Stimulated activated CD4-positive, alpha-beta T cell treated with anti-CD3 and anti-CD28 coated beads, Interleukin-4, amount 100 ng/mL, for 48 hours (primary cell): ENCODE results near the gene GAB1.
A peak's percentile ranks its signal among the peaks of the same experiment; 100 is the strongest.

Source experiments
- DNase-seq, 2 donors: peaks; one replicate each; pipeline ENCODE4 v3.0.0-alpha.2; 2020; ENCODE audit warnings: low read depth in 2 of 2

Gene GAB1

DNA sequence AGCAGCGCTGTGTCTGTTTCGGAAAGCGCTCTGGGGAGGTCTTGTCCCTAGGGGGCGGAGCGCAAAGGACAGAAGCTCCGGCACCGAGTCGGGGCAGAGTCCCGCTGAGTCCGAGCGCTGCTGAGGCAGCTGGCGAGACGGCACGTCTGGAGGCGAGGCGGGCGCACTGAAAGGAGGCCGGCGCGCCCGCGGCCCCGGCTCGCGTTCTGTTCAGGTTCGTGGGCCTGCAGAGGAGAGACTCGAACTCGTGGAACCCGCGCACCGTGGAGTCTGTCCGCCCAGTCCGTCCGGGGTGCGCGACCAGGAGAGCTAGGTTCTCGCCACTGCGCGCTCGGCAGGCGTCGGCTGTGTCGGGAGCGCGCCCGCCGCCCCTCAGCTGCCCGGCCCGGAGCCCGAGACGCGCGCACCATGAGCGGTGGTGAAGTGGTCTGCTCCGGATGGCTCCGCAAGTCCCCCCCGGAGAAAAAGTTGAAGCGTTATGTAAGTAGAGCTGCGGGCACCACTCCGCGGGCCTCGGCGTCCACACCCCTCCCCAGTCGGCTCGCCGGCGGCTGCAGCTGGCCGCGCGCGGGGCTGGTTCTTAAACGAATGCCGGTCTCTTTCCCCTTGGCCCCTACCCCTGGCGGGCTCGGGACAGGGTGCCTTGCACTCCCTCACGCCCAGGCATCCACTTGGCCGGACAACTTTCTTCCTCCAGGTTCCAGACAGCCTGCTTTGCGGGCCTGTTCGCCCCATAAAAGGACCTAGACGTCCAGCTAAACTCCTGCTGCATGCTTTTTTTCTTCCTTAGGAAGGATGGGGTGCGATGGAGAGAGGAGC lies at the start of gene GAB1:
Gene GAB1, plus strand, starts transcription at position 96 of the 819 bp plus-strand sequence. Its CDS starts 313 bp downstream, at position 409.
- peak; percentile 14 to 23 for DNase-seq

GRCh38 chr4:143287572-143287923 lies 49.1 kb upstream of the GAB1 start:
- no peak for DNase-seq

DNA sequence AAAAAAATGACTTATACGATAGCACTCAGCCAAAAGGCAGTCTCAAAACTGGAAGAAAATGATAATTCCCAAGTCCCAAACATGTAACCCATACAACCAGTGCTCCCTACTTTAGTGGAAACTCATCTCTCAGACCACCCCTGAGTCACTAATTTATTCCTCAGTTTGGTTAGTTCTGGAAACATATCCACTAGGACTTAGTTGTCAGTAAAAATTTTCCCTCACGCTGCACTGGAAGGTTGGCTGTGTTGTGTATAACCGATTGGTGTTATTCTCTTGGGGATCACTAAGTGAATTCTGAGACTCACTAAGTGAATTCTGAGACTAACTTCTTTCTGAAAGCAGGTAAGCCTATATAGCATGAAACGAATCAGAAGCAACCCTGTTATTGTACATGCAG lies 48.5 kb upstream of the GAB1 start:
- DNase-seq, result no peak

- DNase-seq, result no peak
Measured at GRCh38 chr4:143289370-143289769, 47.3 kb upstream of the GAB1 start.

- DNase-seq, result no peak
Measured at GRCh38 chr4:143291314-143291713, 45.4 kb upstream of the GAB1 start.

DNA sequence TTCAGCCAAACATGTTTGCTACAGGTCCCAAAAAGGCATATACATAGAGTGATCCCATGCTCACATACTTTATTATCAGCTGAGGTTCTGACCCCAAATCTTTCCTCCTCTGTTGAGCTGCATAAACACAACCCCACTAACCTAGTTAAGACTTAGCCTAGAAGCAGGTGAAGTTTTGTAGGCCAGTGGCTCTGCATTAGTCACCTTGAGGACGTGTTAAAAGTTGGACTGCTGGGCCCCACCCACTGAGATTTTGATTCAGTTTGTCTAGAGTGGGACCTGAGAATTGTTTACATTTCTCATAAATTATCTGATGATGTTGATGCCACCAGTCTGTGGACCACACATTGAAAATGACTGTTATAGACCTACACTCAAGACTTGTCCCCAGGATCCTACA lies 43.8 kb upstream of the GAB1 start:
- no peak for DNase-seq

DNA sequence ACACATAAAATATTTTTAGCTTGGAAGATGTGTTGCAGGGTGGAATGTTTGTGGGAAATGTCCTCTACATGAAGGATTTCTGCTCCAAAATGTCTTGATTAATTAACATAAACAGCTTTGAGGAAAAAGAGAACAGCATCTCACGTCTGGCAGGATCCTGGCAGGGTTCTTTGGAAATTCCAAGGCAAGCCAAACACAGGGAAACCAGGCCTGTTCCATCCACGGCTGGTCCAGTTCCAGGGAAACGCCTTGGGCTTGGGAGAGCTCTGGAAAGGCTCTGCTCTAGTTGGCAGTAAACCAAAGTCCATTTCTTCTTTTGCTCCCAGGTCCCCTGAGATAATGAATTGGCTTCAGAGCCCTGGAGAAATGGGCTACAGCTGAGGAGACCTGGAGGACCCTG lies 42.4 kb upstream of the GAB1 start:
- DNase-seq, result no peak

DNA sequence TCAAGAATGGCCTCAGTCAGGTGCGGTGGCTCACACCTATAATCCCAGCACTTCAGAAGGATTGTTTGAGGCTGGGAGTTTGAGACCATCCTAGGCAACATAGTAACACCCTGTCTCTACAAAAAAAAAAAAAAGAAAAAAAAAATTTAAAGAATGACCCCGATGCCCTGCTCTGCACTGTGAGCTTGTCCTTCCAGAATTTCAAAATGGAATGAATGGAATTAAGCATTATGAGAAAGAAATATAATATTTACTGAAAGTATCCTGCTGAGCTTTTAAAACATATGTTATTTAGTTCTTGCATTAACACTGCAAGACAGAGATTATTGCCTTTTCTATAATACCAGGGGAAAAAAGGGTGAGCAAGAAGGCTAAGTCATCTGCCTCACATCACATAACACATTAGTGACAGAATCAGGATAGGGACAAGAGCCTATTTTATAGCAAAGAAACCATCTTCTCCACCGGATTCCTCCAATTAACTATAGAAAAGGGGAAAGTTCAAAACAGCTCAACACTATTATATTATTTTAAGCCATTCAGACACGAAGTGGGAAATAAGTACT lies 41.9 kb upstream of the GAB1 start:
- DNase-seq, result no peak

GRCh38 chr4:143296397-143297067 lies 40.1 kb upstream of the GAB1 start:
- no peak for DNase-seq

- DNase-seq, result no peak
Measured at GRCh38 chr4:143300860-143301259, 35.8 kb upstream of the GAB1 start.

- DNase-seq, result no peak
Measured at GRCh38 chr4:143302536-143302935, 34.1 kb upstream of the GAB1 start.

GRCh38 chr4:143306788-143307187 lies 29.9 kb upstream of the GAB1 start:
- DNase-seq, result no peak

- DNase-seq, result no peak
Measured at GRCh38 chr4:143307531-143307930, 29.1 kb upstream of the GAB1 start.

DNA sequence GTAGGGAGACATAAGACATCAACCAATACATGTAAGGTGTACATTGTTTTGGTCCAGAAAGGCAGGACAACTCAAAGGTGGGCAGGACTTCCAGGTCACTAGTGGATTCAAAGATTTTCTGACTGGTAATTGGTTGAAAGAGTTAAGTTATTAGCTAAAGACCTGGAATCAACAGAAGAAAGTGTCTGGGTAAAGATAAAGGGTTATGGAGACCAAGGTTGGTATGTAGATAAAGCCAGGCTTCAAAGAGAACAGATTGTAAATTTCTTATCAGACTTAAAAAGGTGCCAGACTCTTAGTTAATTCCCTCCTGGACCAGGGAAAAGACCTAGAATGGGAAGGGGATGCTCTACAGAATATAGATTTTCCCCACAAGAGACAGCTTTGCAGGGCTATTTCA lies 28.3 kb upstream of the GAB1 start:
- no peak for DNase-seq

DNA sequence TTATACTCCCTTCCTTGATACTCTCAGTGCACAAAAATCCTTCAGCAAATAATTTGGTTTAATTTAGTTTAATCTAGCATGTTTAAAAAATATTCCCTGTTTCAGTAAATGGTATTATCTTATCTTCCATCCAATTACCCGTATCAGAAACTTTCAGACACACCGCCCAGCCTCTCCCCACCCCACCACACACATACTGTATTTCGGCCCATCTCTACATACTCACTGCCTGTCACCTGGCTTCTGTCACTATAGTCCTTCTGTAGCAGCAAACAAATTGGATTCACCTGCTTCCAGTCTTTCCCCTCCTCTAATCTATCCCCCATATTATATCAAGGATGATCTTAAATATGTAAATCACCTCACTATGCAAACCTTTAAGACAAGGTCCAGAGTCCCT lies 24.8 kb upstream of the GAB1 start:
- no peak for DNase-seq

DNA sequence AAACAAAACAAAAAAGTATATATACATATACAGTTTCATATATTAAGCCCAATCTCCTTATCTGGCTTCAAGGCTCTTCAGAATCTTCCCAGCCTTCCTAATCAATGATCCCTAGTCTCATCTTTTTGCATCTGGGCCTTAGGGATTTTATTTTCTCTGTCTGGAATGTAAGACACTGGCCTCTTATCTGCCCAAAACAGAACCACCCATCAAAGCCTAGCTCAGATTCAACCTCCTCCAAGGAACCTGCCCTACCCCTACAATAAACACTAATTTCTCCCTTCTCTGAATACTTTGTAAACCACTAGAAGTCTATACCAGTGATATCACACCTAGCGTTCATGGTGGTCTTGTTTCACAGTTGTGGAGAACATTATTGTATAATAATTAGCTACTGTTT lies 23.2 kb upstream of the GAB1 start:
- DNase-seq, result no peak

DNA sequence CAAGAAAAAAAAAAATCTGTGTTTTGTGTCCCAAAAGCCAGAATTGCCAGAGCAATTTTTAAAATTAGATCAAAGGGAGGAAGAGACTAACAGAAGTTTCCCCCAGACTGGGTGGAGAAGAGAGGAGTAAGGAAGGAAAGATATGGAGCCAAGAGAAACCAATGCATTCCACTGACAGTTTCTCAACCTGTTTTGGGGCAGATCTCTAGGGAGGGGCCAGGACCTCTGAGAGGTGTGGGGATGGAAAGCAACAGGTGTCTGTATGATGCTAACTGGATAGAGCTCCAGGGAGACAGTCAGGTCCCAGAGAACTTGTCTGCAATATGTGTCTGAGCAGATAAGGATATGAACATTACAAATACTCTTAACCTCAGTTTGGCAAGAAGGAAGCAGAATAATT lies 22.7 kb upstream of the GAB1 start:
- DNase-seq, result no peak

- no peak for DNase-seq
Measured at GRCh38 chr4:143320113-143320512, 16.6 kb upstream of the GAB1 start.

DNA sequence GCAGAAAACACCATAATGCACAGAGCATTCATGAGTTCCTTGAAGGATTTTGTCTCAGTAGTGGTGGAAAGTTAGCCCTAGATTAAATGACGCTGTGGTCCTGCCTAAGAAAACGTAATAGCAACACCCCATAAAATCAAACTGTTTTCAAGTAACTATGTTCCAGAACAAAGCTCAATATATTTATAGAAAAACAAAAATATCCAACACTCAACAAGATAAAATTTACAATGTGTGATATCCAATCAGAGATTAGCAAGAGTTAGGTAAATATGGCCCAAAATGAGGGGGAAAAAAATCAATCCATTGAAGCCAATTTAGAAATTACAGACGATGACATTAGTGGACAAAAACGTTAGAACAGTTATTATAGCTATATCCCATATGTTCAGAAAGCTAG lies 9.9 kb upstream of the GAB1 start:
- DNase-seq, result no peak

DNA sequence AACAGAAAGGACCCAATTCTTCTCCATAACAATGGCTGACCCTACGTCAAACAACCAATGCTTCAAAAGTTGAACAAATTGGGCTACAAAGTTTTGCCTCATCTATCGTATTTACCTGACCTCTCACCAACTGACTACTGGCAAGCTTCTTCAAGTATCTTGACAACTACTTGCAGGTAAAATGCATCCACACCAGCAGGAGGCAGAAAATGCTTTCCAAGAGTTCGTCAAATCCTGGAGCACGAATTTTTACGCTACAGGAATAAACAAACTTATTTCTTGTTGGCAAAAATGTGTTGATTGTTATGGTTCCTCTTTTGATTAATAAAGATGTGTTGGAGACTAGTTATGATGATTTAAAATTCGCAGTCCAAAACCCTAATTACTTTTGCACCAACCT lies 6.7 kb upstream of the GAB1 start:
- no peak for DNase-seq

DNA sequence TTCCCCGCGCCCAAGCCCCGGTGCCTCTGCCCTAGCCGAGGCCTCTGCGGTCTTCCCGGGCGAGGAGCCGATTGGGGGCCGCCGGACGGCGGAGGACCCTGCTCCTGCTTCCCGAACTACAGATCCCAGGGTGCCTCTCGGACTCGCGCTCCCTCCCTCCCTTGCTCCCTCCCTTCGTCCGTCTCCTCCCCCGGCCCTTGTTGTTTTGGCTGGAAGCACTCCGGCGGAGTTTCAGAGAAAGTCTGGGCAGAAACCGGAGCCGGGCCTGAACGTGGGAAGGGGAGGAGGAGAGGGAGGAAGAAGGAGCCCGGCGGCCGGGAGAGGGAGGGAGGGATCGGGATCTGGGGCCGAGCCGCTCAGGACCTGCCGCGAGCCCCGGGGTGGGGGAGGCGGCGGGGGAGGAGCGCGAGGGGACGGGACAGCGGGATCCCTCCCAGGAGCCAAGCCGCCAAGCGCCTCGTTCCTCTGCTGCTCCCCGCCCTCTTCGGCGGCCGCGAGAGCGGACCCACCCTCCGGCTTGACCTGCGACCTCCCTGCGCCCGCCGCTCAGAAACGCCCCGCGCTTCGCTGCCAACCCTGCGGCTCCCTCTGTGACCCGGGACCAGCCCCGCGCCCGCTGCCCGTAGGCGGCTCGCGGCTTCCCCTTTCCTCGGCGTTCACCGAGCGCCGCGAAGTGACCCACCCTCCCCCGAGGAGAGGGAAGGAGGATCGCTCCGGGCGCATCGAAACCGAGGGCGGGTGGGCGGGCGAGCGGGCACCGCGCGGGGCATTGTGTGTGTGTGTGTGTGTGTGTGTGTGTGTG lies 496 bp upstream of the GAB1 start:
- peak; percentile 13 to 17 for DNase-seq

- no peak for DNase-seq
Measured at GRCh38 chr4:143337600-143338287, 1.1 kb downstream of the GAB1 start.
